ENCODE measurements around the gene PNPLA5. TPM values are rescaled to one million over a fixed set of nuclear protein-coding genes. Genes with fewer than 3 reads are reported as not detected.

PNPLA5 gene
- polyA plus RNA-seq, 3 donors, result not detected

- H3K9me3 Mint-ChIP-seq, result no peaks in the 10 kb centered on the region
- intact Hi-C loops (cut with micrococcal nuclease), result no loop called here
- no peaks in the 10 kb centered on the region for H3K27me3 ChIP-seq (ENCODE audit: control insufficient read depth in 2 of 2, insufficient read depth in 2 of 2, low read length in 2 of 2)
- H3K27me3 Mint-ChIP-seq (ENCODE audit: low read depth in 3 of 3), result peaks cover 1 to 6% (median 5%) of the 10 kb centered on the region in 3 donors
- DNase-seq, result no peak
- no peak overlapping the region for H3K4me2 ChIP-seq (replicated peaks; ENCODE audit: extremely low read depth, low read length, poor library complexity, severe bottlenecking)
- no peaks in the 10 kb centered on the region for H4K20me1 ChIP-seq (ENCODE audit: insufficient read depth, low read length)
- 89% methylated on average over 14 of the region's 15 CpGs for WGBS (ENCODE audit: insufficient coverage)
- H3K9me3 ChIP-seq (replicated peaks in 1 of 2; ENCODE audit: control insufficient read depth in 1 of 2, insufficient read depth in 1 of 2, low read length in 2 of 2), result no peaks in the 10 kb centered on the region
- H3K27ac ChIP-seq (ENCODE audit: low read depth in 1 of 2, low read length in 2 of 2), result no peak overlapping the region
- H3K4me3 Mint-ChIP-seq, result no peak overlapping the region
- H3K79me2 ChIP-seq (ENCODE audit: insufficient read depth, low read length), result no peaks in the 10 kb centered on the region
- H3K9ac ChIP-seq (ENCODE audit: insufficient read depth, low read length, poor library complexity, severe bottlenecking), result no peak overlapping the region
- H3K4me1 ChIP-seq (ENCODE audit: control insufficient read depth in 1 of 2, insufficient read depth in 2 of 2, low read length in 2 of 2), result no peaks in the 10 kb centered on the region
- H3K27ac Mint-ChIP-seq, result no peak overlapping the region
- H3K4me1 Mint-ChIP-seq, result no peaks in the 10 kb centered on the region
- no peak overlapping the region for H3K4me3 ChIP-seq (replicated peaks in 1 of 3; ENCODE audit: low read depth in 2 of 3, low read length in 3 of 3)
- no peak for TF ChIP-seq CTCF (IDR thresholded peaks at IDR 0.05)
- H2AFZ ChIP-seq (ENCODE audit: insufficient read depth, low read depth, low read length, poor library complexity, severe bottlenecking), result no peak overlapping the region
- no peaks in the 10 kb centered on the region for H3K36me3 ChIP-seq (replicated peaks in 1 of 2; ENCODE audit: control insufficient read depth in 1 of 2, insufficient read depth in 2 of 2, low read length in 2 of 2)
- no peaks in the 10 kb centered on the region for H3K36me3 Mint-ChIP-seq
Observed at GRCh38 chr22:43880541-43880991, 11.2 kb downstream of the PNPLA5 start.

- Histone ChIP-seq H2AFZ (ENCODE audit: insufficient read depth, low read depth, low read length, poor library complexity, severe bottlenecking) (no peak overlapping the region), H3K79me2 (ENCODE audit: insufficient read depth, low read length) (no peaks in the 10 kb centered on the region), H3K27me3 (ENCODE audit: control insufficient read depth in 2 of 2, insufficient read depth in 2 of 2, low read length in 2 of 2) (no peaks in the 10 kb centered on the region), H3K4me1 (ENCODE audit: control insufficient read depth in 1 of 2, insufficient read depth in 2 of 2, low read length in 2 of 2) (no peaks in the 10 kb centered on the region), H4K20me1 (ENCODE audit: insufficient read depth, low read length) (no peaks in the 10 kb centered on the region), H3K9me3 (replicated peaks in 1 of 2; ENCODE audit: control insufficient read depth in 1 of 2, insufficient read depth in 1 of 2, low read length in 2 of 2) (no peaks in the 10 kb centered on the region), H3K27ac (ENCODE audit: low read depth in 1 of 2, low read length in 2 of 2) (no peak overlapping the region), H3K4me2 (replicated peaks; ENCODE audit: extremely low read depth, low read length, poor library complexity, severe bottlenecking) (no peak overlapping the region), H3K36me3 (replicated peaks in 1 of 2; ENCODE audit: control insufficient read depth in 1 of 2, insufficient read depth in 2 of 2, low read length in 2 of 2) (no peaks in the 10 kb centered on the region), H3K4me3 (replicated peaks in 1 of 3; ENCODE audit: low read depth in 2 of 3, low read length in 3 of 3) (no peak overlapping the region), H3K9ac (ENCODE audit: insufficient read depth, low read length, poor library complexity, severe bottlenecking) (no peak overlapping the region)
- 81% methylated on average over 10 of the region's 14 CpGs for WGBS (ENCODE audit: insufficient coverage)
- Mint-ChIP-seq H3K36me3 (no peaks in the 10 kb centered on the region), H3K4me1 (no peaks in the 10 kb centered on the region), H3K9me3 (peaks cover 0 to 2% (median 0%) of the 10 kb centered on the region in 7 donors), H3K27ac (no peak overlapping the region), H3K4me3 (no peak overlapping the region), H3K27me3 (ENCODE audit: low read depth in 3 of 3) (peaks cover 1 to 6% (median 4%) of the 10 kb centered on the region in 3 donors)
- intact Hi-C loops (cut with micrococcal nuclease), result no loop called here
- TF ChIP-seq CTCF (IDR thresholded peaks at IDR 0.05), result no peak
- DNase-seq, result no peak
Observed at GRCh38 chr22:43879901-43880540, 11.8 kb downstream of the PNPLA5 start.

Measured in CD14-positive monocyte (primary cell).